Prostate gland (tissue), 2 donors: ENCODE data around the gene LPAR5. TPM values are rescaled to one million over a fixed set of nuclear protein-coding genes. Genes with fewer than 3 reads are reported as not detected.
A peak's percentile ranks its signal among the peaks of the same experiment; 100 is the strongest.

Experiments used
- DNase-seq: peaks from one replicate; pipeline ENCODE4 v3.0.0-alpha.2; 2019; ENCODE audit warnings: low spot score
- H3K27ac ChIP-seq, 2 donors: fragments of 200-600 bp; sonication (generic); 2 replicates each; pipeline ENCODE4 v1.5.1; 2017 to 2019
- H3K27me3 ChIP-seq: fragments of 200-600 bp; sonication (generic); replicated peaks from 2 replicates; pipeline ENCODE4 v1.5.1; 2019; ENCODE audit not compliant: insufficient read depth
- H3K36me3 ChIP-seq, 2 donors: fragments of 200-600 bp; sonication (generic); 1 replicate in 1 of 2; 2 replicates in 1 of 2; pipeline versions ENCODE4 v1.5.1 to v1.8.1; 2017 to 2019
- H3K4me1 ChIP-seq: fragments of 200-600 bp; sonication (generic); replicated peaks from 2 replicates; pipeline ENCODE4 v1.5.1; 2019
- H3K4me3 ChIP-seq, 2 donors: fragments of 200-600 bp; sonication (generic); 2 replicates each; pipeline ENCODE4 v1.5.1; 2017 to 2019
- H3K9me3 ChIP-seq: fragments of 200-600 bp; sonication (generic); 2 replicates; pipeline ENCODE4 v1.5.1; 2017
- CTCF ChIP-seq, 4 experiments: fragments of 200-600 bp in 2 of 4; fragments of 450-650 bp in 2 of 4; sonication (generic) in 2 of 4; IDR thresholded peaks; 1 replicate in 3 of 4; 2 replicates in 1 of 4; pipeline ENCODE4 v1.5.1; 2016 to 2019; ENCODE audit warnings: antibody characterized with exemption in 4 of 4, mild to moderate bottlenecking in 2 of 4, moderate library complexity in 2 of 4
- POLR2A ChIP-seq: fragments of 450-650 bp; IDR thresholded peaks from one replicate; pipeline ENCODE4 v1.6.1; 2016; ENCODE audit warnings: antibody characterized with exemption, mild to moderate bottlenecking
- POLR2AphosphoS5 ChIP-seq: sonication (generic); formaldehyde crosslinking; IDR thresholded peaks from one replicate; pipeline ENCODE4 v1.6.1; 2017; ENCODE audit warnings: antibody characterized with exemption
- WGBS: methylation state at CpG from one replicate; pipeline ENCODE4 v1.1.5; 2018; 5-methylcytosine and 5-hydroxymethylcytosine counted together
- intact Hi-C: fragments of 100-400 bp; cut with DNase I; formaldehyde crosslinking; loops from one replicate; pipeline ENCODE4 v1.14.2; 2022
- total RNA-seq, 2 donors: library from RNA; depleted of rRNA; stranded (reverse); fragments of >200 nt; gene quantifications; one replicate each; pipeline ENCODE4 v1.1.0, GENCODE V29; 2016

Gene LPAR5
- total RNA-seq, 2 donors from 2014 or later: 0.59 to 1.9 TPM

GRCh38 chr12:6630736-6631135 lies 5.0 kb downstream of the LPAR5 start:
- DNase-seq: no peak
- intact Hi-C loops: no loop called here
- Histone ChIP-seq H3K36me3 (no peaks in the 10 kb centered on the region), H3K27ac (no peak overlapping the region), H3K4me1 (no peaks in the 10 kb centered on the region), H3K9me3 (no peaks in the 10 kb centered on the region), H3K27me3 (no peaks in the 10 kb centered on the region), H3K4me3 (no peak overlapping the region)
- TF ChIP-seq POLR2A (no peak), CTCF (IDR thresholded peaks at IDR 0.05) (no peak), POLR2AphosphoS5 (no peak)
- WGBS: 45% methylated on average over 5 of the region's 5 CpGs

GRCh38 chr12:6627616-6628015 lies 8.1 kb downstream of the LPAR5 start:
- H3K9me3 ChIP-seq: no peaks in the 10 kb centered on the region
- no peak overlapping the region for H3K27ac ChIP-seq
- WGBS: 62% methylated on average over 7 of the region's 7 CpGs
- TF ChIP-seq POLR2A (no peak), CTCF (IDR thresholded peaks at IDR 0.05) (no peak)
- intact Hi-C loops: no loop called here
- DNase-seq: no peak
- H3K36me3 ChIP-seq: no peaks in the 10 kb centered on the region
- no peaks in the 10 kb centered on the region for H3K27me3 ChIP-seq
- H3K4me3 ChIP-seq: no peak overlapping the region
- no peaks in the 10 kb centered on the region for H3K4me1 ChIP-seq

- no peaks in the 10 kb centered on the region for H3K36me3 ChIP-seq
- no peak for DNase-seq
- no peak overlapping the region for H3K4me3 ChIP-seq
- no peaks in the 10 kb centered on the region for H3K9me3 ChIP-seq
- WGBS: 80% methylated on average over 8 of the region's 8 CpGs
- no peak overlapping the region for H3K27ac ChIP-seq
- no peak for TF ChIP-seq CTCF (IDR thresholded peaks at IDR 0.05)
- TF ChIP-seq POLR2A: no peak
- TF ChIP-seq POLR2AphosphoS5: no peak
- no peaks in the 10 kb centered on the region for H3K27me3 ChIP-seq
- H3K4me1 ChIP-seq: no peaks in the 10 kb centered on the region
- intact Hi-C loops: no loop called here
These were observed 9.0 kb downstream of the LPAR5 start for GRCh38 chr12:6626654-6627283.

GRCh38 chr12:6620885-6621274 lies 14.9 kb downstream of the LPAR5 start:
- Histone ChIP-seq H3K9me3 (no peaks in the 10 kb centered on the region), H3K27me3 (no peaks in the 10 kb centered on the region), H3K27ac (no peak overlapping the region), H3K4me3 (no peak overlapping the region), H3K36me3 (no peaks in the 10 kb centered on the region), H3K4me1 (no peaks in the 10 kb centered on the region)
- intact Hi-C loops: no loop called here
- DNase-seq: no peak
- WGBS: 86% methylated on average over 29 of the region's 29 CpGs
- TF ChIP-seq POLR2A: no peak
- no peak for TF ChIP-seq CTCF (IDR thresholded peaks at IDR 0.05)
- TF ChIP-seq POLR2AphosphoS5: no peak

- no peaks in the 10 kb centered on the region for H3K9me3 ChIP-seq
- no peaks in the 10 kb centered on the region for H3K27me3 ChIP-seq
- H3K27ac ChIP-seq: no peak overlapping the region
- H3K4me1 ChIP-seq: no peaks in the 10 kb centered on the region
- no peaks in the 10 kb centered on the region for H3K36me3 ChIP-seq
- TF ChIP-seq CTCF (IDR thresholded peaks at IDR 0.05): peak in 3 of 4 experiments; percentile 17 to 42 (median 33)
- no peak for TF ChIP-seq POLR2AphosphoS5
- H3K4me3 ChIP-seq: no peak overlapping the region
- intact Hi-C loops: no loop called here
- no peak for DNase-seq
- 36% methylated on average over 63 of the region's 88 CpGs for WGBS
These were observed 15.4 kb downstream of the LPAR5 start for GRCh38 chr12:6620137-6620884.
